Mesodermal cell (in vitro differentiated cells): ENCODE data around the gene PRICKLE4.
"Not testable (repeated sequence)": the region's sequence is repeated elsewhere in the genome, so short reads cannot be mapped to it uniquely, and the experiment has no call there.

Experiments used
- H3K27ac ChIP-seq: 2 replicates; pipeline ENCODE4 v1.7.0; 2013; ENCODE audit warnings: mild to moderate bottlenecking, low read depth, low read length, moderate library complexity; ENCODE audit not compliant: severe bottlenecking
- H3K36me3 ChIP-seq: 2 replicates; pipeline ENCODE4 v1.7.1; 2013; ENCODE audit warnings: mild to moderate bottlenecking, low read length, moderate library complexity; ENCODE audit not compliant: control insufficient read depth, insufficient read depth
- H3K4me1 ChIP-seq: one replicate; pipeline ENCODE4 v1.7.1; 2013; ENCODE audit warnings: mild to moderate bottlenecking, low read length; ENCODE audit not compliant: insufficient read depth, control insufficient read depth, poor library complexity, severe bottlenecking
- H3K4me3 ChIP-seq: 2 replicates; pipeline ENCODE4 v1.7.0; 2013; ENCODE audit warnings: low read length, control low read depth, mild to moderate bottlenecking; ENCODE audit not compliant: insufficient read depth, poor library complexity, severe bottlenecking; ENCODE audit errors: extremely low read depth
- H3K9me3 ChIP-seq: 2 replicates; pipeline ENCODE4 v1.7.1; 2013; ENCODE audit warnings: mild to moderate bottlenecking, low read length, moderate library complexity; ENCODE audit not compliant: control insufficient read depth
- WGBS, 2 experiments: methylation state at CpG; one replicate each; pipeline ENCODE4 v1.1.5; 2013; ENCODE audit warnings: missing lambda C conversion rate in 2 of 2; ENCODE audit not compliant: insufficient coverage in 2 of 2; 5-methylcytosine and 5-hydroxymethylcytosine counted together

The PRICKLE4 gene

DNA sequence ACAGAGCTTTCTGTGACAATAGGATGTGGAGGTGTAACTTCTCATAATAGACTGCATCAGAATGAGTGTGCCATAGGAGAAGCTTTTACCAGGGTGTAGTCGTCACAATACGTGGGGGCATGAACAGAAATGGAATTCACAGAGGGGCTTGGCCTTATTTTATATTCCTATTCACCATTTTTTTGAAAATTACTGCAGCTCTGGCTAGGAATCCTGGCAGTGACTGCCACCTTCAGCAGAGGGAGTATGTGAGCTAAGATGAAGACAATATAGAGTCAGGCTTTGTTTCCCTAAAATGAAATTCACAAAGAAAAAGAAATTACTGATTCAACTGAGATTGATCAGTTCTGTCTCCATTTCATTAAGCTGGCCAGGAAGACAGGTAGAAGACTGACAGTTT lies 20.8 kb downstream of the PRICKLE4 start:
- H3K4me1 ChIP-seq: peaks cover 8% of the 10 kb centered on the region
- 69 to 100% methylated on average over 2 of the region's 2 CpGs for WGBS, 2 experiments
- H3K27ac ChIP-seq: no peak overlapping the region
- H3K36me3 ChIP-seq: peaks cover 12% of the 10 kb centered on the region
- no peak overlapping the region for H3K4me3 ChIP-seq
- H3K9me3 ChIP-seq: no peaks in the 10 kb centered on the region

DNA sequence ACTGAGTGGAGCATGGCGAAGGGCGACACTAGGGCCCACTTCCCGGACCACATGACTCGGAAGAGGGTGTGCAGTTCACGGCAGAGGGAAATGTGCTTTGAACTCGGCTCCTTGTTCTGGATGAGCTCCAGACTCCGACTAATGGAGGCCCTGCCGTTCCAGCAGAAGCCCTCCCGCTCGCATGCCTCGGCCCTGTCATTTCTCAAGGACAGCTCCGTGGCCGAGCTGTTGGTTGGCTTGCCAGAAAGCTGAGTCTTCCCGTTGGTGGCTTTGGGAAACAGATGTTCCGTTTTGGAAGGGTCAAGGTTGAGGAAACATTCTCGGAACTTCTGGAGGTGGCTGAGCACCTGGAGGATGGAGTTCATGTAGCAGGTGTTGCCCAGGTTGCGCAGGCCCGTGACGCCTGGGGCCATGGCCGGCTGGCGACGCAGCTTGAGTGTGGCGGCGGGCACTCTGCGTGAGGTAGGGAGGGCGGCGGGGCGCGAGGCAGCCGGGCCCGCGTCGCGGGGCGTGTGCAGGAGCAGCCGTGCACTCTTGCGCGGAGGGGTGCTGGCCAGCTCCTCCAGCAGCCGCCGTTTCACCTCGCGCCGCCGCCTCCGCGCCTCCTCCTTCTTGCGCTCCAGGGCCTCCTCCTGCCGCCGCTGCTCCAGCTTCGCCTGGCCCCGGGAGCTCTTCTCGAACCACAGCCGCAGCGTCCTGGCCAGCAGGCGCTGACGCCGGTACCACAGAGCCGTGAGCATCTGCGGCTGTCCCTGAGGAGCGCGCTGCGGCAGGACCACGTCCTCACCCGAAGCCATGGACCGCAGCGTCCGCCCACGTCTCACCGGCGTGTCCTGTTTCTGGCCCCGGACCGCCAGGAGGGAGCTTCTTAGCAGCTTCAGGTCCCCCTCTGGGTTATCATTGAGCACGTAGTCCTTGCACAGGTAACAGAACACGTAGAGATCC lies 25.5 kb downstream of the PRICKLE4 start:
- Histone ChIP-seq H3K9me3 (no peaks in the 10 kb centered on the region), H3K4me1 (no peaks in the 10 kb centered on the region), H3K27ac (no peak overlapping the region), H3K4me3 (no peak overlapping the region), H3K36me3 (no peaks in the 10 kb centered on the region)
- WGBS, 2 experiments: 96 to 98% methylated on average over 52 to 73 of the region's 74 CpGs

GRCh38 chr6:41811095-41811494 lies 30.5 kb downstream of the PRICKLE4 start:
- Histone ChIP-seq H3K27ac (no peak overlapping the region), H3K36me3 (no peaks in the 10 kb centered on the region), H3K9me3 (no peaks in the 10 kb centered on the region), H3K4me3 (no peak overlapping the region), H3K4me1 (no peaks in the 10 kb centered on the region)
- WGBS, 2 experiments: 100% methylated on average over 1 of the region's 3 CpGs; no CpG with 5 or more reads in 1 of the 2 experiments

- WGBS, 2 experiments: 91 to 96% methylated on average over 7 to 13 of the region's 13 CpGs
- H3K4me3 ChIP-seq, H3K9me3 ChIP-seq, H3K4me1 ChIP-seq, H3K36me3 ChIP-seq, H3K27ac ChIP-seq: not testable (repeated sequence)
These were observed 31.4 kb downstream of the PRICKLE4 start for GRCh38 chr6:41811946-41812345.

DNA sequence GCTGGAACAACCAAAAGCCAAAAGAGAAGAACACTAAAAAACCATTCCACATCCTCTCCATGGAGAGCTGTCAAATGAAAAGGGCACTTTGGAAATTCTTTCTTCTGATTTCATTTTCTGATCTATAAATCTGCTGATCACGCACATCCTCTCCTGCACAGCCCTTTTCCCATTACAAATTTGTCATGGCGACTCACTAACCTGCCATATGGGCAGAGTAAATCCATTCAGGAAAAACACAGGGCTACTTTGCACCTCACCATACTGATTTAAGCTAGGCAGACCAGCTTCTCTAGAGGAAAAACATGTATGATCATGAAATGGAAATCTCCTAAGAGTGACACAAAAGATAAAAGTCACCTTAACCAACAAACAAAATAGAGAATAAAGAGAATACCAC lies 32.9 kb downstream of the PRICKLE4 start:
- WGBS, 2 experiments: 81 to 83% methylated on average over 2 of the region's 2 CpGs

DNA sequence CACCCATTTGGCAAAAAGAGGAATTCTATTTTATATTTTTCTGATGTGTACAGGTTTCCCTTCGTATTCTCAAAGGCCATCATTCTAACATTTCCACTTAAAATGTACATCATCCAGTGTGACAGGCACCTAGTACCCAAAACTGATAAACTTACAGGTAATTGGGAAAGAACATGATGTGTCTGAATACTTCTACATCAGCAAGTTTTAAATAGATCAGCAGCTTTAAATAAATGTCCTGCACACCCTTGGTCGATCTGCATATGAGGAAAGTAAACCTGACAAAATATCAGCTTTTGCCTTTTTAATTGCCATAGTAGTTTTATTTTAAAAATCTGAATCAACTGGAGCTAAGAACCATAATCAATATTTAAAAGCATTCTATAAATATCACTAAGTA lies 33.4 kb downstream of the PRICKLE4 start:
- H3K27ac ChIP-seq: no peak overlapping the region
- H3K36me3 ChIP-seq: no peaks in the 10 kb centered on the region
- WGBS, 2 experiments: 83% methylated on average over 1 of the region's 2 CpGs; no CpG with 5 or more reads in 1 of the 2 experiments

More for the DNA sequence above, 32.9 kb downstream of the PRICKLE4 start:
- Histone ChIP-seq H3K9me3 (no peaks in the 10 kb centered on the region), H3K27ac (no peak overlapping the region), H3K4me1 (no peaks in the 10 kb centered on the region), H3K36me3 (no peaks in the 10 kb centered on the region), H3K4me3 (no peak overlapping the region)

DNA sequence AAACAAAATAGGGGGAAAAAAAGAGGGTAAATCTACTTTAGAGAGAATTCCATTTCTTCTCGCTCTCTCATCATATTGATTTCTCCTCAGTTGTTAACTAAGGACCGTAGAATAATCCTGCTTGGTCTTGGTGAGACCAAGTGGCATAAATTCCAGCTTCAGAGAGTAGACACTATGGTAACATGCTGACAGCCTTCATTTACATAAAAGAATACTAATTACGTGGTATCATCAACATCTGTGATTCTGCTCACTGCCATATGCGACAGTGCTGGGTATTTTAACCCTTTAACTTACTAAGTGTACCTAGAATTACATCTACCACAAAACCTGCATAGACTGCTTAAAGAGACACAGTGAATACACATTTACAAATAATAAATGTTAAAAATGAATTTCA lies 34.0 kb downstream of the PRICKLE4 start:
- no peak overlapping the region for H3K27ac ChIP-seq
- H3K9me3 ChIP-seq: no peaks in the 10 kb centered on the region
- WGBS, 2 experiments: 96% methylated on average over 3 to 4 of the region's 4 CpGs
- no peaks in the 10 kb centered on the region for H3K4me1 ChIP-seq
- H3K36me3 ChIP-seq: no peaks in the 10 kb centered on the region
- no peak overlapping the region for H3K4me3 ChIP-seq

More for the DNA sequence above, 33.4 kb downstream of the PRICKLE4 start:
- Histone ChIP-seq H3K4me1 (no peaks in the 10 kb centered on the region), H3K9me3 (no peaks in the 10 kb centered on the region), H3K4me3 (no peak overlapping the region)

- WGBS, 2 experiments: 82 to 100% methylated on average over 1 of the region's 1 CpG
These were observed 35.0 kb downstream of the PRICKLE4 start for GRCh38 chr6:41815587-41815986.

GRCh38 chr6:41818271-41819054 lies 37.9 kb downstream of the PRICKLE4 start:
- 93 to 100% methylated on average over 1 to 3 of the region's 4 CpGs for WGBS, 2 experiments
- no peak overlapping the region for H3K27ac ChIP-seq
- H3K9me3 ChIP-seq: no peaks in the 10 kb centered on the region
- peaks cover 6% of the 10 kb centered on the region for H3K4me1 ChIP-seq
- H3K36me3 ChIP-seq: no peaks in the 10 kb centered on the region
- no peak overlapping the region for H3K4me3 ChIP-seq

More at GRCh38 chr6:41815587-41815986, 35.0 kb downstream of the PRICKLE4 start:
- Histone ChIP-seq H3K4me3 (no peak overlapping the region), H3K9me3 (no peaks in the 10 kb centered on the region), H3K36me3 (no peaks in the 10 kb centered on the region), H3K4me1 (no peaks in the 10 kb centered on the region), H3K27ac (no peak overlapping the region)

- H3K9me3 ChIP-seq: no peaks in the 10 kb centered on the region
- no peaks in the 10 kb centered on the region for H3K36me3 ChIP-seq
- H3K27ac ChIP-seq: no peak overlapping the region
- peaks cover 18% of the 10 kb centered on the region for H3K4me1 ChIP-seq
- no peak overlapping the region for H3K4me3 ChIP-seq
- 80 to 93% methylated on average over 1 to 3 of the region's 4 CpGs for WGBS, 2 experiments
These were observed 40.7 kb downstream of the PRICKLE4 start for GRCh38 chr6:41821266-41821665.
